Measurements from ENCODE around the gene STK38. TPM values are rescaled to one million over a fixed set of nuclear protein-coding genes. Genes with fewer than 3 reads are reported as not detected.

STK38 gene
- total and polyA plus RNA-seq, 2 of the 8 experiments (the other 6 are each of a cell fraction or from before 2014, with no cell fraction given) = 8.1 to 19.8 TPM

GRCh38 chr6:36487698-36488097, 59.6 kb downstream of the STK38 start:
- H3K27me3 ChIP-seq (replicated peaks in 1 of 4; ENCODE audit: control insufficient read depth in 3 of 4, extremely low read depth in 1 of 4, insufficient read depth in 3 of 4, low read length in 3 of 4) = no peaks in the 10 kb centered on the region
- H2BK12ac ChIP-seq (ENCODE audit: low read depth, low read length) = no peak overlapping the region
- H3K27ac ChIP-seq (ENCODE audit: low read depth, low read length) = no peak overlapping the region
- no peak overlapping the region for H3K14ac ChIP-seq (ENCODE audit: insufficient read length)
- 100% methylated on average over 1 of the region's 1 CpG; no CpG with 5 or more reads in 1 of the 2 experiments for WGBS, 2 experiments (ENCODE audit: extremely low coverage in 1 of 2, insufficient coverage in 1 of 2, insufficient read length in 1 of 2, insufficient replicate concordance in 2 of 2, low coverage in 1 of 2, low lambda C conversion rate in 2 of 2, missing lambda C conversion rate in 1 of 2)
- no peaks in the 10 kb centered on the region for H3K9me3 ChIP-seq (ENCODE audit: insufficient read depth in 2 of 2, low read depth in 1 of 2, low read length in 1 of 2)
- H2BK120ac ChIP-seq (replicated peaks; ENCODE audit: low read depth, low read length) = no peak overlapping the region
- no peak overlapping the region for H4K8ac ChIP-seq (ENCODE audit: extremely low read depth, insufficient read depth, low read length)
- no peak overlapping the region for H2BK15ac ChIP-seq (ENCODE audit: low read length)
- H4K20me1 ChIP-seq (replicated peaks in 1 of 2; ENCODE audit: control insufficient read depth in 1 of 2, insufficient read depth in 2 of 2, low read length in 2 of 2) = no peaks in the 10 kb centered on the region
- no peaks in the 10 kb centered on the region for H3K23me2 ChIP-seq (ENCODE audit: low read depth, low read length)
- FAIRE-seq = no peak
- H2BK20ac ChIP-seq (ENCODE audit: low read length) = no peak overlapping the region
- no peak overlapping the region for H3K23ac ChIP-seq (ENCODE audit: insufficient read length)
- no peak overlapping the region for H3K4ac ChIP-seq (replicated peaks; ENCODE audit: insufficient read length, low read depth, low read length)
- no peak overlapping the region for H2AFZ ChIP-seq (ENCODE audit: low read length)
- peaks cover 0 to 23% (median 9%) of the 10 kb centered on the region in 4 experiments; a peak in 4 of 8 replicates for H3K36me3 ChIP-seq (ENCODE audit: control insufficient read depth in 2 of 4, insufficient read depth in 4 of 4, low read length in 3 of 4)
- H2AK5ac ChIP-seq (ENCODE audit: low read depth, low read length) = no peak overlapping the region
- H3K4me1 ChIP-seq (replicated peaks in 1 of 4; ENCODE audit: control insufficient read depth in 3 of 4, insufficient read depth in 4 of 4, low read length in 3 of 4) = peaks cover 0 to 3% (median under 1%) of the 10 kb centered on the region in 4 experiments; a peak in 1 of 7 replicates
- H4K5ac ChIP-seq (ENCODE audit: insufficient read length, low read depth, low read length) = no peak overlapping the region
- H4K91ac ChIP-seq (replicated peaks; ENCODE audit: insufficient read length, low read length) = no peak overlapping the region
- no peak overlapping the region for H3K9ac ChIP-seq (replicated peaks in 1 of 4; ENCODE audit: extremely low read depth in 1 of 4, low read depth in 3 of 4, low read length in 3 of 4)
- no peak overlapping the region for H3K56ac ChIP-seq (replicated peaks; ENCODE audit: insufficient read length, low read depth, low read length)
- TF ChIP-seq NANOG (IDR thresholded peaks at IDR 0.05; ENCODE audit: insufficient read depth, low read depth, low read length, poor library complexity, severe bottlenecking) = no peak
- TF ChIP-seq BCL11A (IDR thresholded peaks at IDR 0.05; ENCODE audit: low read depth in 2 of 2, low read length in 2 of 2) = no peak
- no peak for TF ChIP-seq POLR2A (IDR thresholded peaks at IDR 0.05; ENCODE audit: control extremely low read depth in 1 of 2, low read depth in 2 of 2, low read length in 2 of 2)
- TF ChIP-seq KDM4A (IDR thresholded peaks at IDR 0.05; ENCODE audit: low read depth, low read length, severe bottlenecking) = no peak
- no peak for TF ChIP-seq SUZ12 (IDR thresholded peaks at IDR 0.05; ENCODE audit: low read length)
- no peak for TF ChIP-seq TCF12 (IDR thresholded peaks at IDR 0.05; ENCODE audit: low read depth, low read length)
- TF ChIP-seq CBX8 (IDR thresholded peaks at IDR 0.05; ENCODE audit: borderline replicate concordance, low read depth, low read length) = no peak
- TF ChIP-seq EZH2 (IDR thresholded peaks at IDR 0.05; ENCODE audit: low read depth, low read length, severe bottlenecking) = no peak
- no peak overlapping the region for H3K18ac ChIP-seq (ENCODE audit: extremely low read depth, low read length)
- no peak overlapping the region for H2BK5ac ChIP-seq (ENCODE audit: low read depth, low read length)
- POLR2A ChIA-PET (ENCODE audit: partially characterized antibody) = interaction anchor here (0.6 to 3.1 kb wide), 3 partner anchors 10 to 179 kb away, joined by 3 to 11 read pairs (median 3); no protein-coding TSS in a partner anchor
- H3K79me1 ChIP-seq (ENCODE audit: low read depth, low read length) = no peaks in the 10 kb centered on the region
- H3K4me3 ChIP-seq (ENCODE audit: extremely low read depth in 1 of 4, insufficient read depth in 2 of 4, low read depth in 3 of 4, low read length in 4 of 4) = no peak overlapping the region
- H3K79me2 ChIP-seq (ENCODE audit: control insufficient read depth in 1 of 2, insufficient read depth in 2 of 2, low read length in 2 of 2) = no peaks in the 10 kb centered on the region
- H3K4me2 ChIP-seq (ENCODE audit: insufficient read depth in 1 of 2, low read depth in 2 of 2, low read length in 2 of 2) = no peak overlapping the region
- CTCF ChIA-PET (ENCODE audit: partially characterized antibody) = interaction anchor here (1.1 kb wide), 3 partner anchors 24 to 871 kb away, joined by 3 read pairs; no protein-coding TSS in a partner anchor
- no peak for DNase-seq (ENCODE audit: low read depth in 1 of 2, low spot score in 2 of 2)

Measured in H1 (cell line).